T47D (cell line): ENCODE data around the gene VNN1.

Source experiments
- DNase-seq, 2 experiments: peaks; one replicate each; pipeline versions ENCODE4 v3.0.0 to v3.0.0-alpha.2; 2011 to 2012; ENCODE audit warnings: low read depth in 1 of 2, low spot score in 1 of 2
- JUND ChIP-seq: IDR thresholded peaks from 2 replicates; pipeline ENCODE4 v1.6.1; 2012; ENCODE audit warnings: low read depth
- in situ Hi-C: cut with HindIII; loops from 2 replicates; pipeline ENCODE4 v1.10.0; 2016; ENCODE audit warnings: low sequenced_read_pairs, low pct_unique_long_range_greater_than_20kb

Gene VNN1

DNA sequence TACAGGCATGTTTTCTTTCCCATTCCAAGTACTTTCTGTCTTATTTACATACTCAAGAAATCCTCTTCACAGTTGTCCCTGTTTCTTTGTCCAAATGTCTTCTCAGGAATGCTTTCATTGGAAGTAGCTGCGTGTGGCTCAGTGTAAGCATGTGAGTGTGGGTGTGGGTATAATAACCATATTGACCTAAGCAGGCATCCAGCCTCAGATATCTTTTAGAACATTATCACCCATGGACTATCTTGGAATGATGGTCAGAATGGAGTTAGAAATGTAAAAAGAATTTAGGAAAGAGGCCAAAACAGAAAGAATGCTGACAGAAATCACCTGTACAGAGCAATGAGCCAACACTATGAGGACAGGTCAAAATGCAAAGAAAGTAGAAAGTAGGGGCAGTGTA, 27.4 kb upstream of the VNN1 start:
- in situ Hi-C loops, result no loop called here
- TF ChIP-seq JUND, result no peak
- DNase-seq, result no peak

DNA sequence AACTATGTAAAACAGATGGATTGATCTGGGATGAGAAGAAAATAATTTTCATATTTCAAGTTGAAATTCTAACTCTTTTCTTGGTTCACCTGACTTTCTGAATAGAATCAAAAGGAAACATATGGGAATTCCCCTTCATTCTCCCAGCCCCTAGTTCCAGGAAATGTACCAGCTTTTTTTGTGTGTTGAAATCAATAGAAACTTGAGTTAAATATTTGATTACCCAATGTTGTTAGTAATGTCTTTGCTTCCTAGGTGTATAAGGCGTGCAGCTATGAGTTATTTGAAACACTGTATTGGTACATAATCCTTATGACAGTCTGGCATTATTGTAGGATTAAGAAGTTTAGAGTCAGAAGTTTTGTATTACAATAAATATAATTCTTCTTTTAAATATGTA, 22.4 kb upstream of the VNN1 start:
- in situ Hi-C loops, result no loop called here
- DNase-seq, result no peak
- no peak for TF ChIP-seq JUND

DNA sequence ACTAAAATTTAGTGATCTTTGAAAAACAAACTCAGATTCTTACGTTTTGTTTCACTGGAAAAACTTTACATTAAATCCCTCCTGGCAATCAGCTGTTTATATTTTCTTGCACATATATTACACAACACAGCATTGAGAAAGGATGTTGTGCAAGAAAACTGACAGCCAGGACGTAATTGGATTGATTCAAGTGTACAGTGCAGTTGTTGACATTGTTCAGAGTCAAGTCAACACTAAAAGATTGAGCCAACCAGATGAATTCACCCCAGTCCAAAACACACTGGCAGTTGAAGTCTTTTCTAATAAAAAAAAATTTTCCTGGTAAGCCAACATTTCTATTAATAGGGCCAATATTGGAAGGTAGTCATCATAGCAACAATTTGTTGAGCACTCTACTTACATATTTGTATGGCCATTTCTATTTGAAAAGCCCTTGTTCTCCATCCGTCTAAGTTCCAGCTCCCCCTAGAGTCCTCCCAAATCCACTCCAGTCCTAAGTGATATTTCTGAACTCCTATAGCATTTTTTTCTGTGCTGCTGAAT, 20.9 kb upstream of the VNN1 start:
- TF ChIP-seq JUND, result no peak
- in situ Hi-C loops, result no loop called here
- peak in 1 of 2 experiments; percentile 42 for DNase-seq

DNA sequence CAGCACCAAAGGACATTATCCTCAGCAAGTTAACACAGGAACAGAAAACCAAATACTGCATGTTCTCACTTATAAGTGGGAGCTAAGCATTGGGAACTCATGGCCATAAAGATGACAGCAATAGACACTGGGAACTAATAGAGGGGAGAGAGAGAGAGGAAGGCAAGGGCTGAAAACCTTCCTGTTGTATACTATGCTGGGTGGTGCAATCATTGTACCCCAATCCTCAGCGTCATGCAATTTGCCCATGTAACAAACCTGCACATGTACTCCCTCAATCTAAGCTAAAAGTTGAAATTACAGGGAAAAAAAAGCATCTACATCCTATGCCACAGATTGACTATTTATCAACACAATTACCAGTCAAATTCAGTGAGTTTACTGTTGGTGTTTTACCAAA, 20.0 kb upstream of the VNN1 start:
- no peak for TF ChIP-seq JUND
- no peak for DNase-seq
- in situ Hi-C loops, result no loop called here

DNA sequence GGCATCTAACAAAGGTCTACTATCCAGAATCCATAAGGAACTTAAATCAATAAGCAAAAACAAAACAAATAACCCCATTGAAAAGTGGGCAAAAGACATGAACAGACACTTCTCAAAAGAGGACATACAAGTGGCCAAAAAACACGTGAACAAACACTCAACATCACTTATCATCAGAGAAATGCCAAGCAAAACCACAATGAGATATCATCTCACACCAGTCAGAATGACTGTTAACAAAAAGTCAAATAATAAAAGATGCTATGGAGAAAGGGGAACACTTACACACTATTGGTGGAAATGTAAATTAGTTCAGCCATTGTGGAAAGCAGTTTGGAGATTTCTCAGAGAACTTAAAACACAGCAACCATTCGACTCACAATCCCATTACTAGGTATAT, 19.4 kb upstream of the VNN1 start:
- in situ Hi-C loops, result no loop called here
- no peak for TF ChIP-seq JUND
- no peak for DNase-seq

DNA sequence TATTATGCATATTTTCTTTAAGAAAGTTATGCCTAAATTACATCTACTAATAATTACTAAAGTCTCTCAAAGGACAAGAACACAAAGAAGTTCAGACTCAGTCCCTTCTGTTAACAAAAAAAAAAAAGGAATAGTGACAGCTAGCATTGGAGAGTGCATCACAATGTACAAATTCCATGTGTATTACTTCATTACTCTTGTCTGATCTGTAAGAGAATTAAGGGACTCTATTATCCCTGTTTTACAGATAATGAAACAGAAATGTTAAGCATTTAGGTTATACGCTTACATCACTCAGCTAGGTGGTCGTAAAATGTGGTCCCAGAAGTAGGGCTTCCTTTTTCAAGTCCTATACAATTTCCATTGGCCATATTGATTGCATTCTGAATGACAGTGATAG, 17.2 kb upstream of the VNN1 start:
- no peak for DNase-seq
- no peak for TF ChIP-seq JUND
- in situ Hi-C loops, result no loop called here

DNA sequence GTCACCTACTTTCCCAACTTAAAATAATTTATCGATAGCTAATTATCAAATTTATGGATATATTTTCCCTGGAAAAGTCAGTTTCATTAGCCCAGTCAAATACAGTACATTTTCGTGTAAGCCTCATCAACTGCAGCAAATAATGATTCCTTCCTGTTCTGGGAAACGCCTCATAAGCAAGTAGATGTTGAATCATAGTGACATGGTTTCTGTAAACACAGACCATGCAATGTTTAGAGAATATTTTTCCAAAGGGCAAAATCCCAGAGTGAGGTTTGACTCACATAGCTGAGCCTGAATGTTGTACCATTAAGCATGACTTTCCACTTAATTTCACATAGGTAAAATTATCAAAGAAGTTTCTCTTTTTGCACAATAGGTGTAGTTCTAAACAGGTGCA, 16.7 kb upstream of the VNN1 start:
- no peak for TF ChIP-seq JUND
- in situ Hi-C loops, result no loop called here

DNA sequence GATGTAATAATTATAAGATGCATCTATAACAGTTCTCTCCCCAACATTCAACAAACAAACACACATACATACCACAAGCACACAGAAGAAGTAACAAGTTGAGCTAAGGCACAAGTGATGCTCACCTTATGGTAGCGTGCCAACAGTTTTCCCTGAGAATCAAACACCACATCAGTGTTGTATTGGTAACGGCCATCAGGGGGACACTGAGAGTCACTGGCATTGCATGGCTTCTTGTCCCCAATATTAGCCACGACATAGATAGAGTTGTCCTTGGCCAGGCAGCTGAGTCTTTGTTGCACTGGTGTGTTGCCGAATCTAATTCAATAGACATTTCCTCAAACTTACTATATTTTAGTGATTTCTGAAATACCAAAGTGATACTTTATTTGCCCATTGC, 14.8 kb upstream of the VNN1 start:
- DNase-seq, result peak in 1 of 2 experiments; percentile 2
- in situ Hi-C loops, result no loop called here
- no peak for TF ChIP-seq JUND

More for the DNA sequence above, 16.7 kb upstream of the VNN1 start:
- no peak for DNase-seq

DNA sequence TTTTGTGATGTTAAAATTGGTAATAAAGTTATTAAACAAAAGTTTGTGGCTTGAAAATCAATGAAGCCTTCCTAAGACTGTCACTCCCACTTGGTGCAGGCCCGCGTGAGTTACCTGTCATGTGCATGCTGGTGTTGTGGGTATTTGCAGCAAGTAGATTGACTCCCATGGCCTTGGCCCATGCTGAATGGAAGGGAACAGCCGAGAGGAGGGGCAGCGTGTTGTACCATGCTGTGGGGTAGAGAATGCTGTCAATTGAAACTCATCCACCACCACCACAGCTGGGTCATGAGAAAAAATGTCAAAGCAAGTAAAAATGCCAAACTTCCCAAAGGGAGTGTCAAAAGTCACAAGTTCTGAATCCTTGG, 12.7 kb upstream of the VNN1 start:
- no peak for DNase-seq
- no peak for TF ChIP-seq JUND
- in situ Hi-C loops, result no loop called here

DNA sequence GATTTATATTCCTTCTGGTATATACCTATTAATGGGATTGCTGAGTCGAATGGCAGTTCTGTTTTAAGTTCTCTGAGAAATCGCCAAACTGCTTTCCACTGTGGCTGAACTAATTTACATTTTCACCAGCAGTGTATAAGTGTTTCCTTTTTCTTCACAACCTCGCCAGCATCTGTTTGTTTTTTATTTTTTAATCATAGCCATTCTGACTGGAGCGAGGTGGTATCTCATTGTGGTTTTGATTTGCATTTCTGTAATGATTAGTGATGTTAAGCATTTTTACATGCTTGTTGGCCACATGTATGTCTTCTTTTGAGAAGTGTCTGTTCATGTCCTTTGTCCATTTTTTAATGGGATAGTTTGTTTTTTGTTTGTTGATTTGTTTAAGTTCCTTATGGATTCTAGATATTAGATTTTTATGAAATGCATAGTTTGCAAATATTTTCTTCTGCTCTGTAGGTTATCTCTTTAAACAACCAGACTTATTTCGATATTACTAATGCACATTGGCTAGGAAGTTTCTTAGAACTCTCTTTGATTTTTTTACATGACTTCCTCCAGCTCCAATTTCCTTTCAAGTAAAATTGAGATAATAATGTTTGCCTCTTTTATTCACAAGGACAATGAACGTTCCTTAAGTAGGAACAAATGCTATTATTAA, 12.2 kb upstream of the VNN1 start:
- no peak for TF ChIP-seq JUND
- in situ Hi-C loops, result no loop called here
- no peak for DNase-seq

DNA sequence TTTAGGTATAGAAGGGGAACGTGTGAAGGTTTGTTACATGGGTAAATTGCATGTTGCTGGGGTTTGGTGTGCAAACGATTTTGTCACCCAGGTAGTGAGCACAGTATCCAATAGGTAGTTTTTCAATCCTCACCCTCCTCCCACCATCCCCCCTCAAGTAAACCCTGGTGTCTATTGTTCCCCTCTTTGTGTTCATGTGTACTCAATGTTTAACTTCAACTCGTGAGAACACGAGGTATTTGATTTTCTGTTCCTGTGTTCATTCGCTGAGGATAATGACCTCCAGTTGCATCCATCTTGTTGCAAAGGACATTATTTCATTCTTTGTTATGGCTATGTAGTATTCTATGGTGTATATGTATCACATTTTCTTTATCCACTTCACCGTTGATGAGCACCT, 11.6 kb upstream of the VNN1 start:
- DNase-seq, result no peak
- in situ Hi-C loops, result no loop called here
- TF ChIP-seq JUND, result no peak

DNA sequence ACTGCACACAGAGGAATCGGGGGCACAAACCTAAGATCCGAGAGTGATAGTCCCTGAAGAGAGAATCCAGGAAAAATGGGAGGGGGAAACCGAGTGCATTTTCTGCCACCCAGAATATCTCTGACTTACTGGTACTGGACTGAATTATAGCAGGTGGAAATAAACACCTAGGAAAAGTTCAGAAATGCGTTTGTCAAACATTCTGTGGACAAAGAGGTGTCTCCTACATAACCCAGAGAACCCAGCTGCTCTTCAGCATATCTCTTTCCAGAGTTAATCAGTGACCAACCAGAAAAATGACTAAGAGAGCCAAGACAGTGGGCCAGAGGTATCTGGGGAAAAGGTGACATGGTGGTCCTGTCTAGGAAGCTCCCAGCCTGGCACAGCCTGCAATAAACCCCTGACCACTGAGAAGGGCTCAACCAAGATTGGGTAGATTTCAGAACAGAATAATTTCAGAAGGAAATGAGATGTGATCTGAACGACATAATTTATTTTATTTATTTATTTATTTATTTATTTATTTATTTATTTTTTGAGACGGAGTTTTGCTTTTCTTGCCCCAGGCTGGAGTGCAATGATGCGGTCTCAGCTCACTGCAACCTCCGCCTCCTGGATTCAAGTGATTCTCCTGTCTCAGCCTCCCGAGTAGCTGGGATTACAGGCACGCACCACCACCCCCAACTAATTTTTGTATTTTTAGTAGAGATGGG, 6.0 kb upstream of the VNN1 start:
- in situ Hi-C loops, result no loop called here
- no peak for TF ChIP-seq JUND
- DNase-seq, result no peak

DNA sequence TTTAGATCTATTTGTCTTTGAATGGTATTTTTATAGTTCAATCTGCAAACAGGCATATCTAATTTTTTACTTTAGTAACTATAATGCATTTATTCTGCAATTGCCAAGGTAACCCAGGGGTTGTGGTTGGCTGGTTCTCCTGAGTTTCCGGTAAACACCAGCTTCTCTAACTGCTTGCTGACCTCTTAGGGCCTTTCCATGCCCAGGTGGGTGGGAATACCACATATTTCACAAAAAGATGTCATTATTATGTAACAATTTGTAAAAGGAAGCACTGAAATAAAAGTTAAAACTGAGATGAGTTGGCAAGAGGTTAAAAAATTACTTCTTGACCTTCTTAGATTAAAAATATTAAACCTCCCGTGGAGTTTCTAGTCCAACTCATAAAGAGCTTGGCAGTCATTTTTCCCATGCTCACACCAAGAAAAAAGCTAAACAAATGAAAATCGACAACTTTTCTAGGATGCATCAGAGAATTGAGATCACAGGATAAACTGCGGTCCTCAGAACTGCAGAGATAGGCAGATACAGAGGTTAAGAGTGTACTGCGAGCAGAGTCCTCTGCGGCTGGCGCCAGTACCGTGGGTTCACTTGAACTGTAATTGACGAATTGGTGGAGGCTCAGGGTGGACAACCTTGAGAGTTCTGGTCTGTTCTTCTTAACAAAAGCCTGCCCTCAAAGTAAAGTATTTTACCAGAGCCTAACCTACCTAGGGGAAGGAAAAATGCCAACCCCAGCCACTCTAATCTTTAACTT, 2.2 kb upstream of the VNN1 start:
- in situ Hi-C loops, result no loop called here

More for the DNA sequence above, 2.2 kb upstream of the VNN1 start:
- DNase-seq, result no peak
- no peak for TF ChIP-seq JUND
